Sigmoid colon (tissue), 7 donors: ENCODE data around the gene FAM124B. TPM values are rescaled to one million over a fixed set of nuclear protein-coding genes. Genes with fewer than 3 reads are reported as not detected.

ENCODE experiments used
- DNase-seq: peaks from one replicate; pipeline ENCODE4 v3.0.0-alpha.2; 2019
- H3K27ac ChIP-seq, 4 donors: fragments of 200-600 bp; sonication (generic); one replicate each; pipeline ENCODE4 v1.5.1; 2016 to 2019; ENCODE audit warnings: mild to moderate bottlenecking in 1 of 4
- H3K27me3 ChIP-seq, 3 donors: fragments of 200-600 bp; sonication (generic); one replicate each; pipeline ENCODE4 v1.5.1; 2019; ENCODE audit warnings: mild to moderate bottlenecking in 1 of 3
- H3K36me3 ChIP-seq, 4 donors: fragments of 200-600 bp; sonication (generic); one replicate each; pipeline ENCODE4 v1.5.1; 2016 to 2019
- H3K4me1 ChIP-seq, 4 donors: fragments of 200-600 bp; sonication (generic); one replicate each; pipeline ENCODE4 v1.5.1; 2017 to 2019
- H3K4me3 ChIP-seq, 4 donors: fragments of 200-600 bp; sonication (generic); one replicate each; pipeline ENCODE4 v1.5.1; 2017 to 2019; ENCODE audit warnings: mild to moderate bottlenecking in 2 of 4, moderate library complexity in 1 of 4
- H3K9me3 ChIP-seq, 4 donors: fragments of 200-600 bp in 3 of 4; sonication (generic) in 3 of 4; one replicate each; pipeline versions ENCODE4 v1.5.1 to v1.6.1; 2013 to 2019
- EP300 ChIP-seq, 4 donors: sonication (generic); formaldehyde crosslinking; IDR thresholded peaks; one replicate each; pipeline ENCODE4 v1.6.1; 2017; ENCODE audit warnings: antibody characterized with exemption in 4 of 4
- POLR2A ChIP-seq, 2 donors: fragments of 450-650 bp; IDR thresholded peaks; one replicate each; pipeline ENCODE4 v1.6.1; 2016; ENCODE audit warnings: antibody characterized with exemption in 2 of 2, mild to moderate bottlenecking in 2 of 2, moderate library complexity in 2 of 2
- POLR2AphosphoS5 ChIP-seq, 4 donors: sonication (generic); formaldehyde crosslinking; IDR thresholded peaks; one replicate each; pipeline ENCODE4 v1.6.1; 2017; ENCODE audit warnings: antibody characterized with exemption in 4 of 4
- WGBS, 2 donors: extraction: QIAGEN DNeasy Blood & Tissue Kit; methylation state at CpG; one replicate each; pipeline ENCODE4 v1.1.7; 2013; 5-methylcytosine and 5-hydroxymethylcytosine counted together
- intact Hi-C: fragments of 100-400 bp; cut with DNase I; formaldehyde crosslinking; loops from one replicate; pipeline ENCODE4 v1.15.1; 2023
- polyA plus RNA-seq, 3 donors: library from polyadenylated mRNA; stranded (reverse); fragments of 200-250 nt; gene quantifications; one replicate each; pipeline ENCODE4 v1.2.3, GENCODE V29; 2013
- total RNA-seq, 4 donors: library from RNA; depleted of rRNA; stranded (reverse); fragments of >200 nt; gene quantifications; one replicate each; pipeline ENCODE4 v1.1.0, GENCODE V29; 2016
- TF ChIP-seq, protein P1 (sequence below), 4 experiments: fragments of 450-650 bp in 3 of 4; fragments of 200-600 bp in 1 of 4; IDR thresholded peaks; one replicate each; pipeline ENCODE4 v1.5.1; 2016 to 2019; ENCODE audit warnings: antibody characterized with exemption in 4 of 4, mild to moderate bottlenecking in 3 of 4, moderate library complexity in 2 of 4
- donor health status: healthy with polysubstance abuse.
- donor health status: Bipolar disorder and iron deficiency.
- donor health status: healthy.

Gene FAM124B
- total and polyA plus RNA-seq, 7 donors: 0.23 to 1.9 (median 0.81) TPM

DNA sequence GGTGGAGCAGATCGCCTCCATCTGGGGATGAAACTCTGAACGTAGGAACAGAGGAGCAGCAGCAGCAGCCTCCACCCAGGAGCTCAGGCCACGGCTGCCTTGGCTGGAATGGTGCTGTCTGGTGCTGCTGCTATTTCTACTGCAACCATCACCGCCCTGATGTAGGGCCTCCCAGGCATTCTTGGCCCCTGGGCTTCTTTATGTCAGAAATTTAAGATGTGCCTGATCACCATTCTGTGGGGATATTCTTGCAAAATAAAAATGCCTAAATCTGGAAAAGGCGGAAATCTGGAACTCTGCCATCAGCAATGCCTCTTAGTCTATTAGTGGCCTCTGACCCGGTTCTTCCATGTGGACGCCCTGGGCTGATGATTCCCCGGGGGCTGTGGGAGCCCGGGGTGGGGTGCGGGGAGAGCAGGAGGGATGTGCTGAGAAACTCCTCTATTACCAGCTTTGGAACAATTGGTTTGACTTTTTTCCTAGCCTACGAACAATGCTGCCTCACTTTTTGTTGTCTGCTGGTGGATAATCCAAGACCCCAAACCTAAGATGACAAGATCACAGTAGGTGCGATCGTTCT lies 47.2 kb downstream of the FAM124B start:
- Histone ChIP-seq H3K9me3 (no peaks in the 10 kb centered on the region), H3K27me3 (no peaks in the 10 kb centered on the region), H3K36me3 (no peaks in the 10 kb centered on the region), H3K4me3 (no peak overlapping the region), H3K27ac (no peak overlapping the region), H3K4me1 (no peaks in the 10 kb centered on the region)
- no peak for DNase-seq
- intact Hi-C loops: loop anchor here (5.0 kb wide), 1 partner anchor 423 kb away; no protein-coding TSS in a partner anchor
- WGBS, 2 donors: 77 to 82% methylated on average over 13 of the region's 13 CpGs
- TF ChIP-seq, protein P1, sequence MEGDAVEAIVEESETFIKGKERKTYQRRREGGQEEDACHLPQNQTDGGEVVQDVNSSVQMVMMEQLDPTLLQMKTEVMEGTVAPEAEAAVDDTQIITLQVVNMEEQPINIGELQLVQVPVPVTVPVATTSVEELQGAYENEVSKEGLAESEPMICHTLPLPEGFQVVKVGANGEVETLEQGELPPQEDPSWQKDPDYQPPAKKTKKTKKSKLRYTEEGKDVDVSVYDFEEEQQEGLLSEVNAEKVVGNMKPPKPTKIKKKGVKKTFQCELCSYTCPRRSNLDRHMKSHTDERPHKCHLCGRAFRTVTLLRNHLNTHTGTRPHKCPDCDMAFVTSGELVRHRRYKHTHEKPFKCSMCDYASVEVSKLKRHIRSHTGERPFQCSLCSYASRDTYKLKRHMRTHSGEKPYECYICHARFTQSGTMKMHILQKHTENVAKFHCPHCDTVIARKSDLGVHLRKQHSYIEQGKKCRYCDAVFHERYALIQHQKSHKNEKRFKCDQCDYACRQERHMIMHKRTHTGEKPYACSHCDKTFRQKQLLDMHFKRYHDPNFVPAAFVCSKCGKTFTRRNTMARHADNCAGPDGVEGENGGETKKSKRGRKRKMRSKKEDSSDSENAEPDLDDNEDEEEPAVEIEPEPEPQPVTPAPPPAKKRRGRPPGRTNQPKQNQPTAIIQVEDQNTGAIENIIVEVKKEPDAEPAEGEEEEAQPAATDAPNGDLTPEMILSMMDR (IDR thresholded peaks at IDR 0.05): no peak
- TF ChIP-seq EP300 (IDR thresholded peaks at IDR 0.05): no peak
- no peak for TF ChIP-seq POLR2AphosphoS5 (IDR thresholded peaks at IDR 0.05)
- no peak for TF ChIP-seq POLR2A (IDR thresholded peaks at IDR 0.05)

DNA sequence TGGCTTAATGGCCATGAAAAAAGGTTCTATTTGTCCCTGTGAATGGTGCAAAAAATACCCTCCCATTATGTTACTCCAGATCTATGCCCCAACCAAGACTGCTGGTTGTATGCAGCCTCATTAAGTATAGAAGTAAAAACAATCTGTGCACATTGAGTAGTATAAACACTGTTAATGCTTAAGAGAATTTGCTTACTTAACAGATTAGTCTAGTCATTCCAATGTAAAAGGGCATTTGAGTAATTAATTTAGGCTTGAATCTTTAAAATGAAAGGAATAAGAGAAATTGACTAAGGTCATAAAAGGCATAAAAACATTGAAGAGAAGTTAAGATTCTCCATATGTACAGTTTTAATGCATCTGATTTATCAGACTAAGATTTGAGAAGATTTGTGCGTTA lies 51.2 kb downstream of the FAM124B start:
- H3K4me3 ChIP-seq: no peak overlapping the region
- DNase-seq: no peak
- TF ChIP-seq POLR2A (IDR thresholded peaks at IDR 0.05): no peak
- no peak for TF ChIP-seq EP300 (IDR thresholded peaks at IDR 0.05)
- TF ChIP-seq POLR2AphosphoS5 (IDR thresholded peaks at IDR 0.05): no peak
- TF ChIP-seq, protein P1 (IDR thresholded peaks at IDR 0.05): no peak
- H3K27ac ChIP-seq: no peak overlapping the region
- H3K36me3 ChIP-seq: no peaks in the 10 kb centered on the region
- no peaks in the 10 kb centered on the region for H3K9me3 ChIP-seq
- no peaks in the 10 kb centered on the region for H3K27me3 ChIP-seq
- H3K4me1 ChIP-seq: no peaks in the 10 kb centered on the region
- WGBS, 2 donors: 89 to 100% methylated on average over 1 of the region's 1 CpG
- intact Hi-C loops: no loop called here

DNA sequence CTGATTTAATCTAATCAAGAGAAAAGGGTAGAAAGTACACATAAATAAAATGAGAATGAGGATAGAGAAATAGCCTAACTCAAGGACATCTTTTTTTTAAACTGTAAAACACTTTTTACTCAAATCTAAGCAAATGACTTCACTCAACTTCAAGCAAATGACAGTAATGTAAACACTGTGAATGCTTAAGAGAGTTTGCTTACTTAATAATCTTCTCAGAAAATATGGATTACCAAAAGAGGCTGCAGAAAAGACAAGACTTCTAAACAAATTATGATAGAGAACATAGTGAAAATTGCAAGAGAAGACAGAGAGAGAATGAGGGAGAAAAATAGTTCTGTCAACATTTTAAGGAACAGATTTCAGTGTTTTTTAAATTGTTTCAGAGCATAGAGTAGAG lies 52.5 kb downstream of the FAM124B start:
- Histone ChIP-seq H3K9me3 (no peaks in the 10 kb centered on the region), H3K36me3 (no peaks in the 10 kb centered on the region), H3K27me3 (no peaks in the 10 kb centered on the region), H3K4me3 (no peak overlapping the region), H3K4me1 (no peaks in the 10 kb centered on the region), H3K27ac (no peak overlapping the region)
- intact Hi-C loops: no loop called here
- TF ChIP-seq EP300 (IDR thresholded peaks at IDR 0.05) (no peak), POLR2A (IDR thresholded peaks at IDR 0.05) (no peak)
- DNase-seq: no peak

DNA sequence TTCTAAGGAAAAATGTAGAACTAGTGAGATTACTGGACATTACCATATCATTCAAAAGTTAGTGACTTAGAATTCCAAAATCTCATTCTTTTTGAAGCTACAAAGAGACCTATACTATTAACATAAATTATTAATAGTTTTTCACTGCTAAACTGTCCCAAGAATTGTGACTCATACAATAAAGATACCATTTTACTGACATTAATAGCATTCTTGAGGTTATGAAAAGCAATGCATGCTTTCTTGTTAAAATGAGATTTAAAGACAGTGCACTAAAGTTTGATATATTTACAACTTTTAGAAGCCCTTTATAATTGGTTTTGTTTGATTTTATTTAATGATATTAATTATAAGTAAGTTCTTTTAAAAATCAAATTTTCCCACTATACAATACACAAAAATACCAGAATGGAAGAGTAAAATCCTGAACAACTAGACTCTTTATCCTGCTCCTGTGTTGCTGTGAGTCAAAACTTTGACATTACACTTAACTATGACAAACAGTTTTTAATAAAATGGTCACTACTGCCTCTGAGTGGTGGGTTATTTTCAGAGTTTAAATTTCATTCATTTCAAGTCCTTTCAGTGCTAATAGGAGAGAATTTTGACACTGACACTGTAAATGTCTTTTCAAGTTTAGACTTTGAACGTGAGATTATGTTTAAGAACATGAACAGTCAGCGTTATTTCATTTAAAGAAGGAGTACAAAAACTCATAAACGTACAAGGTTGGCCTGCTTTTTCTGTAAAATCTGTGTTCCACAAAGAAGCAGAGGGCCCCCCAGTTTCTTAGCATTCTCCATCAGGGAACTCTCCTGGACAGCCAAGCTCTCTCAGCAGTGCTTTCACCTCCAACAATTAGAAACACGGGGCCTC lies 54.5 kb downstream of the FAM124B start:
- DNase-seq: no peak
- Histone ChIP-seq H3K27ac (no peak overlapping the region), H3K4me3 (no peak overlapping the region), H3K36me3 (no peaks in the 10 kb centered on the region), H3K9me3 (no peaks in the 10 kb centered on the region), H3K27me3 (no peaks in the 10 kb centered on the region), H3K4me1 (no peaks in the 10 kb centered on the region)
- intact Hi-C loops: no loop called here
- no peak for TF ChIP-seq POLR2AphosphoS5 (IDR thresholded peaks at IDR 0.05)
- TF ChIP-seq EP300 (IDR thresholded peaks at IDR 0.05): no peak
- no peak for TF ChIP-seq POLR2A (IDR thresholded peaks at IDR 0.05)
- TF ChIP-seq, protein P1 (IDR thresholded peaks at IDR 0.05): no peak
- WGBS, 2 donors: 83 to 88% methylated on average over 4 of the region's 4 CpGs

DNA sequence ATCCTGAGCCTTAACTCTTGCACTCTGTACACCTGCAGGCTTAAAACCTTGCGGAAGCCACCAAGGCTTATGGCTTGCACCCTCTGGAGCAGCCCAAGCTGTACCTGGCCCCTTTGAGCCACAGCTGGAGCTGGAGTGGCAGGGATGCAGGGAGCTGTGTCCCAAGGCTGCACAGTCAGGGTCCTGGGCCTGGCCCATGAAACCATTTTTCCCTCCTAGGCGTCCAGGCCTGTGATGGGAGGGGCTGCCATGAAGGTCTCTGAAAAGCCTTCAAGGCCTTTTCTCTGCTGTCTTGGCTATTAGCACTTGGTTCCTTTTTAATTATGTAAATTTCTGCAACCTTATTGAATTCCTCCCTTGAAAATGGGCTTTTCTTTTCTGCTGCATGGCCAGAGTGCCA lies 56.4 kb downstream of the FAM124B start:
- Histone ChIP-seq H3K27me3 (no peaks in the 10 kb centered on the region), H3K4me1 (no peaks in the 10 kb centered on the region), H3K9me3 (no peaks in the 10 kb centered on the region), H3K4me3 (no peak overlapping the region), H3K36me3 (no peaks in the 10 kb centered on the region), H3K27ac (no peak overlapping the region)
- TF ChIP-seq POLR2AphosphoS5 (IDR thresholded peaks at IDR 0.05): no peak
- no peak for DNase-seq
- WGBS, 2 donors: 77 to 96% methylated on average over 2 of the region's 2 CpGs
- intact Hi-C loops: no loop called here
